OCI-LY7 (cell line): ENCODE results near the gene CXorf58.

ENCODE experiments used
- EZH2phosphoT487 ChIP-seq: fragments of 200-600 bp; sonication (generic); IDR thresholded peaks from 2 replicates; pipeline ENCODE4 v1.6.1; 2018; ENCODE audit warnings: low read depth, borderline replicate concordance, mild to moderate bottlenecking, mixed run types, antibody characterized with exemption, low read length, moderate library complexity, mixed read lengths
- TF ChIP-seq, protein P1 (sequence below): fragments of 200-600 bp; sonication (generic); conservative IDR thresholded peaks from 2 replicates; pipeline ENCODE4 v1.5.1; 2014; ENCODE audit warnings: mild to moderate bottlenecking, antibody characterized with exemption, low read length, moderate library complexity, mixed read lengths

DNA sequence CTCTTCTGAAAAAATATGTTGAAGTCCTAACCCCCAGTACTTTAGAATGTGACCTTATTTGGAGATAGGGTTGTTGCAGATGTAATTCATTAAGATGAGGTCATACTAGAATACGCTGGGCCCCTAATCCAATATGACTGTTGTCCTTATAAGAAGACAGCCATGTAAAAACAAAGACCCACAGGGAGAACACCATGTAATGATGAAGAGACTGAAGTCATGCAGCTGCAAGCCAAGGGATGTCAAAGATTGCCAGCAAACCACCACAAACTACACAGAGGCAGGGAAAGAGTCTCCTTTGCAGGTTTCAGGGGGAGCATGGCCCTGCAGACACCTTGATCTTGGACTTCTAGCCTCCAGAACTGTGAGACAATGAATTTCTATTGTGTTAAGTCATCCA is 37.4 kb downstream of the CXorf58 start:
- TF ChIP-seq, protein P1, sequence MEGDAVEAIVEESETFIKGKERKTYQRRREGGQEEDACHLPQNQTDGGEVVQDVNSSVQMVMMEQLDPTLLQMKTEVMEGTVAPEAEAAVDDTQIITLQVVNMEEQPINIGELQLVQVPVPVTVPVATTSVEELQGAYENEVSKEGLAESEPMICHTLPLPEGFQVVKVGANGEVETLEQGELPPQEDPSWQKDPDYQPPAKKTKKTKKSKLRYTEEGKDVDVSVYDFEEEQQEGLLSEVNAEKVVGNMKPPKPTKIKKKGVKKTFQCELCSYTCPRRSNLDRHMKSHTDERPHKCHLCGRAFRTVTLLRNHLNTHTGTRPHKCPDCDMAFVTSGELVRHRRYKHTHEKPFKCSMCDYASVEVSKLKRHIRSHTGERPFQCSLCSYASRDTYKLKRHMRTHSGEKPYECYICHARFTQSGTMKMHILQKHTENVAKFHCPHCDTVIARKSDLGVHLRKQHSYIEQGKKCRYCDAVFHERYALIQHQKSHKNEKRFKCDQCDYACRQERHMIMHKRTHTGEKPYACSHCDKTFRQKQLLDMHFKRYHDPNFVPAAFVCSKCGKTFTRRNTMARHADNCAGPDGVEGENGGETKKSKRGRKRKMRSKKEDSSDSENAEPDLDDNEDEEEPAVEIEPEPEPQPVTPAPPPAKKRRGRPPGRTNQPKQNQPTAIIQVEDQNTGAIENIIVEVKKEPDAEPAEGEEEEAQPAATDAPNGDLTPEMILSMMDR, result no peak
- TF ChIP-seq EZH2phosphoT487, result no peak
